Keratinocyte (primary cell): ENCODE measurements around the gene CCT8. TPM values are rescaled to one million over a fixed set of nuclear protein-coding genes. Genes with fewer than 3 reads are reported as not detected.

Experiments used
- DNase-seq: peaks from one replicate; pipeline ENCODE4 v3.0.0-alpha.2; 2011; ENCODE audit warnings: low read depth, missing footprints, low spot score
- FAIRE-seq: peaks from 2 replicates; lab custom pipeline; 2011; peaks lifted over from hg19 to GRCh38; lab: Jason Lieb, UNC
- H2AFZ ChIP-seq: 2 replicates; pipeline ENCODE4 v1.6.0; 2012; ENCODE audit warnings: low read length, control low read depth, inconsistent platforms; ENCODE audit not compliant: control insufficient read depth
- H3K27ac ChIP-seq: 2 replicates; pipeline ENCODE4 v1.5.1; 2011; ENCODE audit warnings: low read length; ENCODE audit not compliant: control insufficient read depth, insufficient read depth
- H3K27me3 ChIP-seq: 3 replicates; pipeline ENCODE4 v1.6.0; 2011; ENCODE audit warnings: low read length; ENCODE audit not compliant: control insufficient read depth, insufficient read depth; ENCODE audit errors: extremely low read depth
- H3K36me3 ChIP-seq, 2 experiments: 2 replicates in 1 of 2; 3 replicates in 1 of 2; pipeline ENCODE4 v1.5.1; 2011; ENCODE audit warnings: low read length in 2 of 2, mild to moderate bottlenecking in 1 of 2; ENCODE audit not compliant: control insufficient read depth in 2 of 2, insufficient read depth in 2 of 2; ENCODE audit errors: extremely low read depth in 1 of 2
- H3K4me1 ChIP-seq: 3 replicates; pipeline ENCODE4 v1.5.1; 2011; ENCODE audit warnings: low read length; ENCODE audit not compliant: control insufficient read depth, insufficient read depth; ENCODE audit errors: extremely low read depth
- H3K4me2 ChIP-seq: 3 replicates; pipeline ENCODE4 v1.6.0; 2011; ENCODE audit warnings: low read depth, low read length; ENCODE audit not compliant: control insufficient read depth, insufficient read depth; ENCODE audit errors: extremely low read depth
- H3K4me3 ChIP-seq, 3 experiments: fragments of 200-600 bp in 1 of 3; sonication (generic) in 1 of 3; 2 replicates in 2 of 3; 3 replicates in 1 of 3; pipeline ENCODE4 v1.5.1; 2011 to 2016; ENCODE audit warnings: low read length in 3 of 3, mild to moderate bottlenecking in 3 of 3, control low read depth in 2 of 3, inconsistent platforms in 1 of 3, low read depth in 1 of 3, mixed read lengths in 1 of 3, mixed run types in 1 of 3, moderate library complexity in 1 of 3; ENCODE audit not compliant: control insufficient read depth in 2 of 3, insufficient read depth in 2 of 3; ENCODE audit errors: extremely low read depth in 1 of 3
- H3K79me2 ChIP-seq: 2 replicates; pipeline ENCODE4 v1.6.0; 2012; ENCODE audit warnings: low read length; ENCODE audit not compliant: control insufficient read depth, insufficient read depth
- H3K9ac ChIP-seq: 3 replicates; pipeline ENCODE4 v1.6.0; 2011; ENCODE audit warnings: low read length; ENCODE audit not compliant: control insufficient read depth, insufficient read depth; ENCODE audit errors: extremely low read depth
- H3K9me1 ChIP-seq: 3 replicates; pipeline ENCODE4 v1.6.0; 2011; ENCODE audit warnings: low read length; ENCODE audit not compliant: control insufficient read depth, insufficient read depth; ENCODE audit errors: extremely low read depth
- H3K9me3 ChIP-seq: 2 replicates; pipeline ENCODE4 v1.5.1; 2012; ENCODE audit warnings: low read depth, low read length; ENCODE audit not compliant: control insufficient read depth
- H4K20me1 ChIP-seq: 3 replicates; pipeline ENCODE4 v1.6.0; 2011; ENCODE audit warnings: low read length; ENCODE audit not compliant: control insufficient read depth, insufficient read depth; ENCODE audit errors: extremely low read depth
- EZH2 ChIP-seq: IDR thresholded peaks from one replicate; pipeline ENCODE4 v1.6.1; 2012; ENCODE audit warnings: inconsistent platforms, mild to moderate bottlenecking, low read length, moderate library complexity
- dilution Hi-C: fragments of 300-500 bp; cut with MboI; formaldehyde crosslinking; loops from one replicate; pipeline ENCODE4 v1.7.0; 2020; ENCODE audit warnings: low sequenced_read_pairs; ENCODE audit not compliant: extremely low pct_ligation_motif_present
- polyA plus RNA-seq, 5 experiments: library from polyadenylated mRNA; depleted of rRNA in 3 of 5; stranded (reverse) in 3 of 5; stranded (forward) in 1 of 5; unstranded in 1 of 5; fragments of >200 nt; gene quantifications; 1 replicate in 1 of 5; 2 replicates in 3 of 5; 3 replicates in 1 of 5; pipeline versions ENCODE4 v1.2.1 to v1.2.3, GENCODE V29; 2011 to 2012; ENCODE audit warnings: missing spikeins in 2 of 5, low read depth in 1 of 5, low replicate concordance in 1 of 5
- TF ChIP-seq, protein P1 (sequence below), 3 experiments: IDR thresholded peaks in 1 of 3; conservative IDR thresholded peaks in 1 of 3; optimal IDR thresholded peaks in 1 of 3; 2 replicates in 2 of 3; 3 replicates in 1 of 3; pipeline versions ENCODE3 to v1.5.1; 2011; ENCODE audit warnings: low read length in 3 of 3, mild to moderate bottlenecking in 3 of 3, moderate library complexity in 2 of 3, control low read depth in 1 of 3, inconsistent platforms in 1 of 3; ENCODE audit not compliant: insufficient read depth in 2 of 3; ENCODE audit errors: extremely low read depth in 1 of 3

Gene CCT8
- polyA plus RNA-seq, 1 donor (not counting 4 experiments of a cell fraction or from before 2014, with no cell fraction given), result 281 TPM

- FAIRE-seq (no peak), DNase-seq (no peak)
- dilution Hi-C loops, result no loop called here
- H3K9me3 ChIP-seq, result no peaks in the 10 kb centered on the region
- no peak overlapping the region for H2AFZ ChIP-seq
- H3K9ac ChIP-seq, result no peak overlapping the region
- H3K4me3 ChIP-seq, result no peak overlapping the region
- no peaks in the 10 kb centered on the region for H3K9me1 ChIP-seq
- no peaks in the 10 kb centered on the region for H3K27me3 ChIP-seq
- H3K79me2 ChIP-seq, result peaks cover 5% of the 10 kb centered on the region
- no peaks in the 10 kb centered on the region for H4K20me1 ChIP-seq
- TF ChIP-seq, protein P1, sequence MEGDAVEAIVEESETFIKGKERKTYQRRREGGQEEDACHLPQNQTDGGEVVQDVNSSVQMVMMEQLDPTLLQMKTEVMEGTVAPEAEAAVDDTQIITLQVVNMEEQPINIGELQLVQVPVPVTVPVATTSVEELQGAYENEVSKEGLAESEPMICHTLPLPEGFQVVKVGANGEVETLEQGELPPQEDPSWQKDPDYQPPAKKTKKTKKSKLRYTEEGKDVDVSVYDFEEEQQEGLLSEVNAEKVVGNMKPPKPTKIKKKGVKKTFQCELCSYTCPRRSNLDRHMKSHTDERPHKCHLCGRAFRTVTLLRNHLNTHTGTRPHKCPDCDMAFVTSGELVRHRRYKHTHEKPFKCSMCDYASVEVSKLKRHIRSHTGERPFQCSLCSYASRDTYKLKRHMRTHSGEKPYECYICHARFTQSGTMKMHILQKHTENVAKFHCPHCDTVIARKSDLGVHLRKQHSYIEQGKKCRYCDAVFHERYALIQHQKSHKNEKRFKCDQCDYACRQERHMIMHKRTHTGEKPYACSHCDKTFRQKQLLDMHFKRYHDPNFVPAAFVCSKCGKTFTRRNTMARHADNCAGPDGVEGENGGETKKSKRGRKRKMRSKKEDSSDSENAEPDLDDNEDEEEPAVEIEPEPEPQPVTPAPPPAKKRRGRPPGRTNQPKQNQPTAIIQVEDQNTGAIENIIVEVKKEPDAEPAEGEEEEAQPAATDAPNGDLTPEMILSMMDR (optimal IDR thresholded peaks at IDR 0.05 in 1 of 3, IDR thresholded peaks at IDR 0.05 in 1 of 3, conservative IDR thresholded peaks at IDR 0.05 in 1 of 3; ENCODE audit: extremely low read depth in 1 of 3, insufficient read depth in 2 of 3, low read length in 3 of 3), result no peak
- no peak overlapping the region for H3K4me2 ChIP-seq
- no peaks in the 10 kb centered on the region for H3K4me1 ChIP-seq
- peaks cover 21 to 38% of the 10 kb centered on the region in 2 experiments for H3K36me3 ChIP-seq
- no peak overlapping the region for H3K27ac ChIP-seq
These were observed 39.6 kb downstream of the CCT8 start for GRCh38 chr21:29033871-29034270.

- Histone ChIP-seq H3K27ac (no peak overlapping the region), H3K27me3 (no peaks in the 10 kb centered on the region), H3K4me2 (no peak overlapping the region), H3K79me2 (peaks cover 7% of the 10 kb centered on the region), H3K4me1 (no peaks in the 10 kb centered on the region), H4K20me1 (no peaks in the 10 kb centered on the region), H3K9me1 (no peaks in the 10 kb centered on the region), H3K9ac (no peak overlapping the region), H3K9me3 (no peaks in the 10 kb centered on the region), H3K4me3 (no peak overlapping the region), H2AFZ (no peak overlapping the region), H3K36me3 (peaks cover 21 to 38% of the 10 kb centered on the region in 2 experiments)
- dilution Hi-C loops, result no loop called here
- DNase-seq (no peak), FAIRE-seq (no peak)
- TF ChIP-seq, protein P1 (optimal IDR thresholded peaks at IDR 0.05 in 1 of 3, IDR thresholded peaks at IDR 0.05 in 1 of 3, conservative IDR thresholded peaks at IDR 0.05 in 1 of 3; ENCODE audit: extremely low read depth in 1 of 3, insufficient read depth in 2 of 3, low read length in 3 of 3), result no peak
- no peak for TF ChIP-seq EZH2
These were observed 40.1 kb downstream of the CCT8 start for GRCh38 chr21:29033301-29033700.
